PFSK-1 (cell line): ENCODE measurements around the gene CAMK1D.

Experiments used
- FOXP2 ChIP-seq: optimal IDR thresholded peaks from 2 replicates; pipeline ENCODE3; 2011; ENCODE audit warnings: borderline replicate concordance, control low read depth, inconsistent platforms; ENCODE audit not compliant: insufficient read depth; ENCODE audit errors: extremely low read length, extremely low read depth
- POLR2AphosphoS5 ChIP-seq: IDR thresholded peaks from 2 replicates; pipeline ENCODE4 v1.6.1; 2012; ENCODE audit warnings: low read depth, mild to moderate bottlenecking, control low read depth, low read length, moderate library complexity
- REST ChIP-seq, 2 experiments: IDR thresholded peaks; 2 replicates each; pipeline versions ENCODE4 v1.6.1 to v1.8.0; 2011 to 2012; ENCODE audit warnings: low read depth in 2 of 2, low read length in 2 of 2, control low read depth in 1 of 2, inconsistent platforms in 1 of 2, mild to moderate bottlenecking in 1 of 2, moderate library complexity in 1 of 2; ENCODE audit not compliant: insufficient read depth in 1 of 2
- SIN3A ChIP-seq: IDR thresholded peaks from 2 replicates; pipeline ENCODE4 v1.6.1; 2012; ENCODE audit warnings: mild to moderate bottlenecking, low read length, moderate library complexity, borderline replicate concordance; ENCODE audit not compliant: insufficient read depth
- TAF1 ChIP-seq: IDR thresholded peaks from 2 replicates; pipeline ENCODE4 v1.6.1; 2012; ENCODE audit warnings: low read length, control low read depth, borderline replicate concordance; ENCODE audit not compliant: insufficient read depth

The CAMK1D gene

GRCh38 chr10:12396567-12396966 lies 47.2 kb downstream of the CAMK1D start:
- TF ChIP-seq POLR2AphosphoS5 (no peak), FOXP2 (no peak)

GRCh38 chr10:12397147-12397896 lies 48.0 kb downstream of the CAMK1D start:
- no peak for TF ChIP-seq FOXP2
- no peak for TF ChIP-seq POLR2AphosphoS5
- no peak for TF ChIP-seq SIN3A
- TF ChIP-seq TAF1: no peak
- TF ChIP-seq REST (IDR thresholded peaks at IDR 0.05; ENCODE audit: insufficient read depth in 1 of 2, low read depth in 2 of 2, low read length in 2 of 2): no peak

- no peak for TF ChIP-seq TAF1
- TF ChIP-seq POLR2AphosphoS5: no peak
- no peak for TF ChIP-seq FOXP2
- no peak for TF ChIP-seq REST (IDR thresholded peaks at IDR 0.05; ENCODE audit: insufficient read depth in 1 of 2, low read depth in 2 of 2, low read length in 2 of 2)
- TF ChIP-seq SIN3A: no peak
Observed at GRCh38 chr10:12397941-12398340, 48.6 kb downstream of the CAMK1D start.

GRCh38 chr10:12400266-12400931 lies 51.1 kb downstream of the CAMK1D start:
- TF ChIP-seq POLR2AphosphoS5 (no peak), FOXP2 (no peak), REST (IDR thresholded peaks at IDR 0.05; ENCODE audit: insufficient read depth in 1 of 2, low read depth in 2 of 2, low read length in 2 of 2) (no peak), SIN3A (no peak)

- TF ChIP-seq FOXP2 (no peak), TAF1 (no peak), POLR2AphosphoS5 (no peak), REST (IDR thresholded peaks at IDR 0.05; ENCODE audit: insufficient read depth in 1 of 2, low read depth in 2 of 2, low read length in 2 of 2) (no peak), SIN3A (no peak)
Observed at GRCh38 chr10:12401466-12401865, 52.1 kb downstream of the CAMK1D start.
